Stomach (tissue), 4 donors: ENCODE results near the gene LDB2.
A peak's percentile ranks its signal among the peaks of the same experiment; 100 is the strongest.

Experiments
- CTCF ChIP-seq, 7 experiments: fragments of 450-650 bp in 4 of 7; fragments of 200-600 bp in 3 of 7; sonication (generic) in 3 of 7; IDR thresholded peaks; one replicate each; pipeline ENCODE4 v1.5.1; 2016 to 2019; ENCODE audit warnings: antibody characterized with exemption in 7 of 7, control low read depth in 2 of 7, mild to moderate bottlenecking in 1 of 7
- EP300 ChIP-seq: sonication (generic); formaldehyde crosslinking; IDR thresholded peaks from one replicate; pipeline ENCODE4 v1.6.1; 2017; ENCODE audit warnings: antibody characterized with exemption
- POLR2A ChIP-seq, 4 donors: fragments of 450-650 bp; IDR thresholded peaks; one replicate each; pipeline ENCODE4 v1.6.1; 2016; ENCODE audit warnings: antibody characterized with exemption in 4 of 4, control low read depth in 2 of 4, mild to moderate bottlenecking in 1 of 4, moderate library complexity in 1 of 4
- POLR2AphosphoS5 ChIP-seq, 3 donors: sonication (generic); formaldehyde crosslinking; IDR thresholded peaks; one replicate each; pipeline ENCODE4 v1.6.1; 2016; ENCODE audit warnings: antibody characterized with exemption in 3 of 3

- TF ChIP-seq POLR2AphosphoS5 (IDR thresholded peaks at IDR 0.05) (peak in 1 of 3 donors; percentile 40), POLR2A (IDR thresholded peaks at IDR 0.05) (no peak), CTCF (IDR thresholded peaks at IDR 0.05) (no peak), EP300 (no peak)
These were observed 366.0 kb downstream of the LDB2 start for GRCh38 chr4:16532240-16532970.
